Measurements from ENCODE around the gene PPM1N.
"Not testable (repeated sequence)": the region's sequence is repeated elsewhere in the genome, so short reads cannot be mapped to it uniquely, and the experiment has no call there.

GRCh38 chr19:45510352-45510751 lies 12.1 kb downstream of the PPM1N start:
- not testable (repeated sequence) for TF ChIP-seq CTCF, POLR2A, POLR2AphosphoS5 (IDR thresholded peaks at IDR 0.05)
